Measurements from ENCODE around the gene SCUBE2.

GRCh38 chr11:9094420-9094819 is 3.0 kb upstream of the SCUBE2 start:
- no peak for TF ChIP-seq CTCF (conservative IDR thresholded peaks at IDR 0.05 in 1 of 2, IDR thresholded peaks at IDR 0.05 in 1 of 2; ENCODE audit: low read depth in 1 of 2, low read length in 2 of 2)
- TF ChIP-seq EZH2 (IDR thresholded peaks at IDR 0.05; ENCODE audit: low read length, missing control alignments), result no peak
